HL-60 (cell line): Measurements from ENCODE around the gene ALG6.
A peak's percentile ranks its signal among the peaks of the same experiment; 100 is the strongest.

Source experiments
- DNase-seq, 2 experiments: peaks; one replicate each; pipeline ENCODE4 v3.0.0-alpha.2; 2010 to 2020; ENCODE audit warnings: low read depth in 1 of 2, low spot score in 1 of 2
- H3K27ac ChIP-seq: fragments of 250-450 bp; sonication (Bioruptor Pico); replicated peaks from 2 replicates; pipeline ENCODE4 v1.5.1; 2020; ENCODE audit warnings: mild to moderate bottlenecking, moderate library complexity
- H3K27me3 ChIP-seq: fragments of 250-450 bp; sonication (Bioruptor Pico); 2 replicates; pipeline ENCODE4 v1.5.1; 2021; ENCODE audit warnings: mild to moderate bottlenecking, moderate library complexity; ENCODE audit not compliant: insufficient read depth, poor library complexity, severe bottlenecking
- H3K4me3 ChIP-seq: replicated peaks from 2 replicates; pipeline ENCODE4 v1.5.1; 2011; ENCODE audit warnings: mild to moderate bottlenecking, control low read depth, low read length; ENCODE audit not compliant: insufficient read depth
- CTCF ChIP-seq: IDR thresholded peaks from one replicate; pipeline ENCODE4 v1.5.1; 2011; ENCODE audit warnings: low read length, control low read depth, inconsistent platforms; ENCODE audit not compliant: insufficient read depth
- GABPA ChIP-seq: IDR thresholded peaks from 2 replicates; pipeline ENCODE4 v1.6.1; 2012; ENCODE audit warnings: low read depth
- POLR2AphosphoS5 ChIP-seq: IDR thresholded peaks from 2 replicates; pipeline ENCODE4 v1.6.1; 2012; ENCODE audit warnings: low read depth
- REST ChIP-seq: IDR thresholded peaks from 2 replicates; pipeline ENCODE4 v1.6.1; 2012; ENCODE audit warnings: low read depth; ENCODE audit not compliant: insufficient replicate concordance
- SPI1 ChIP-seq: IDR thresholded peaks from 2 replicates; pipeline ENCODE4 v1.6.1; 2012; ENCODE audit warnings: low read depth, mild to moderate bottlenecking, borderline replicate concordance

Gene ALG6

DNA sequence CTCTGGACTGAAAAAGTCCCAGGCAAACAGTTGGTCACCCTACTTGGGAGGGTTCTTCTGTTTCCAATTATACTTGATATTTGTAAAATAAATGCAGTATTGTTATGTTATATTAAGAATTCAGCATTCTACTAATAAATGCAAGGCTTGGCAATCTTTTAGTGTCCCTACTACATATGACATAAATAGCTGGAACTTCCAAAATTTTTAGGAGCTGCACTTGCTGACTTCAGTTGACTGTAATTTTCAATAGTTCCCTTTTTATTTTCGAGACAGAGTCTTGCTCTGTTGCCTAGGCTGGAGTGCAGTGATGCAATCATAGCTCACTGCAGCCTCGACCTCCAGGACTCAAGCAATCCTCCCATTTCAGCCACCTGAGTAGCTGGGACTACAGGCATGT, 25.0 kb upstream of the ALG6 start:
- no peak overlapping the region for H3K4me3 ChIP-seq
- no peak overlapping the region for H3K27ac ChIP-seq
- TF ChIP-seq POLR2AphosphoS5 (no peak), SPI1 (no peak), GABPA (no peak), REST (no peak)
- H3K27me3 ChIP-seq: no peaks in the 10 kb centered on the region
- peak in 1 of 2 experiments; percentile 29 for DNase-seq

DNA sequence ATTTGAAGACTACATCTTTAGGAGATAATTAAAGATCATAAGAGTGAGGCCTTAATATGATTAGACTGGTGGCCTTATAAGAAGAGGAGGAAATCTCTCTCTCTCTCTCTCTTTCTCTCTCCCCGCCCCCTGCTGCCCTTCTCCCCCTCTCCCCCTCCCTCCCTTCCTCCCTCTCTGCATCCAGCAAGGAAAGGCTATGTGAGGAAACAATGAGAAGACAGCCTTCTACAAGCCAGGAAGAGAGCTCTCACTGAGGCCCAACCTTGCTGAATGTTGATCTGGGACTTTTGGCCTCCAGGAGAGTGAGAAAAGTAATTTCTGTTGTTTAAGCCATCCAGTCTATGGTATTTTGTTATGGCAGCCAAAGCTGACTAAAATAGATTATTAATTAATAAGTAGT, 23.5 kb upstream of the ALG6 start:
- H3K27me3 ChIP-seq: no peaks in the 10 kb centered on the region
- no peak for TF ChIP-seq SPI1
- TF ChIP-seq POLR2AphosphoS5: no peak
- TF ChIP-seq CTCF: no peak
- TF ChIP-seq REST: no peak
- TF ChIP-seq GABPA: no peak
- no peak for DNase-seq
- no peak overlapping the region for H3K27ac ChIP-seq
- H3K4me3 ChIP-seq: no peak overlapping the region

DNA sequence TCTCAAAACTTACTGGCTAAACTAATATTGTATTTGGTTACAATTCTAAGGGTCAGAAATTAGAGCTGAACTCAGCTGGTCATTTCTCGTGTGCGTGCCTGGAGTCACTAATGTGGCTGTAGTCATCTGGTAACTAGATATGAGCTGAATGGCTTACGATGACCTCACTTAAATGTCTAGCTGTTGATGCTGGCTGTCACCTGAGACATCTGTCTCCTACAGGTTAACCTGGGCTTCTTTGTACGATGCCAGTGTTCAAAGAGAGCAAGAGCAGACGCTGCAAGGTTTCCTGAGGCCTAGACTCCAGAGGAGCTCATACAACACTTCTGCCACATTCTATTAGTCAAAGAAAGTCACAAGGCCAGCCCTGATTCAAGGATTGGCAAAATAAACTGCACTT, 17.1 kb upstream of the ALG6 start:
- no peak for DNase-seq
- Histone ChIP-seq H3K27ac (no peak overlapping the region), H3K4me3 (no peak overlapping the region), H3K27me3 (peaks cover 18% of the 10 kb centered on the region)
- TF ChIP-seq CTCF (no peak), REST (no peak), GABPA (no peak), POLR2AphosphoS5 (no peak), SPI1 (no peak)

DNA sequence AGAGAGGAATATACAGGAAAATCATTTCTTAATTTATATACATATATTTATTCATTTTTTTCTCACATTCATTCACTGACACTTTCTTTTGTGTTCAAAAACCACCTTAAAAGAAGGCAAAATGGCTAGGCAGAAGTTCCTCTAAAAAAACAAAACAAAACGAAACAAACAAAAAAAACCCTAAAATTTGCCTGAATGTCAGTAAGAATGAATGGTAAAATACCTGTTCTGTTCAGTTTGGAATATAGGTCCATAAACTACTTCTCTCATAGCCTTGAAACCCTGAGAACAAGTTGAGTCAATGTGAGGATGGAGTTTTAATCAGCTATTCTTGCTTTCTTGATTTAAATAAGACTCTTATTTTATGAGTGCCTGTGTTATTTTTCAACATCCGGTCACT, 14.7 kb upstream of the ALG6 start:
- Histone ChIP-seq H3K4me3 (no peak overlapping the region), H3K27ac (no peak overlapping the region), H3K27me3 (peaks cover 18% of the 10 kb centered on the region)
- DNase-seq: no peak
- TF ChIP-seq POLR2AphosphoS5 (no peak), REST (no peak), CTCF (no peak), SPI1 (no peak), GABPA (no peak)
